Muscle layer of colon (tissue), 2 donors: ENCODE measurements around the gene OR10H2.
"Not testable (repeated sequence)": the region's sequence is repeated elsewhere in the genome, so short reads cannot be mapped to it uniquely, and the experiment has no call there.

Source experiments
- H3K27ac ChIP-seq: one replicate; pipeline ENCODE4 v1.7.0; 2013; ENCODE audit warnings: low read depth, mild to moderate bottlenecking, low read length, moderate library complexity
- H3K27me3 ChIP-seq, 2 donors: one replicate each; pipeline ENCODE4 v1.7.0; 2013; ENCODE audit warnings: low read length in 2 of 2, mild to moderate bottlenecking in 2 of 2; ENCODE audit not compliant: insufficient read depth in 2 of 2, control insufficient read depth in 1 of 2
- H3K36me3 ChIP-seq: one replicate; pipeline ENCODE4 v1.7.0; 2013; ENCODE audit warnings: mild to moderate bottlenecking, low read length; ENCODE audit not compliant: insufficient read depth
- H3K4me1 ChIP-seq: one replicate; pipeline ENCODE4 v1.7.0; 2013; ENCODE audit warnings: mild to moderate bottlenecking, low read length; ENCODE audit not compliant: insufficient read depth
- H3K4me3 ChIP-seq, 2 donors: one replicate each; pipeline ENCODE4 v1.7.0; 2013; ENCODE audit warnings: low read length in 2 of 2, low read depth in 1 of 2, mild to moderate bottlenecking in 1 of 2, moderate library complexity in 1 of 2
- H3K9ac ChIP-seq: one replicate; pipeline ENCODE4 v1.7.0; 2013; ENCODE audit warnings: low read length
- H3K9me3 ChIP-seq: one replicate; pipeline ENCODE4 v1.7.0; 2013; ENCODE audit warnings: mild to moderate bottlenecking, low read length
- donor health status: abdominal sarcoma.
- donor health status: Adenocarcinoma of cecum.

OR10H2 gene

GRCh38 chr19:15774159-15774558 lies 46.3 kb downstream of the OR10H2 start:
- H3K9me3 ChIP-seq, H3K4me3 ChIP-seq, H3K27me3 ChIP-seq, H3K36me3 ChIP-seq, H3K9ac ChIP-seq, H3K27ac ChIP-seq, H3K4me1 ChIP-seq: not testable (repeated sequence)

- H3K27me3 ChIP-seq, result no peaks in the 10 kb centered on the region
- H3K27ac ChIP-seq, result no peak overlapping the region
- peaks cover 11% of the 10 kb centered on the region for H3K4me1 ChIP-seq
- H3K4me3 ChIP-seq, result no peak overlapping the region
- H3K9ac ChIP-seq, result no peak overlapping the region
- no peaks in the 10 kb centered on the region for H3K9me3 ChIP-seq
- H3K36me3 ChIP-seq, result no peaks in the 10 kb centered on the region
Observed at GRCh38 chr19:15775249-15775648, 47.4 kb downstream of the OR10H2 start.

- Histone ChIP-seq H3K27ac (no peak overlapping the region), H3K4me1 (peaks cover 21% of the 10 kb centered on the region), H3K27me3 (no peaks in the 10 kb centered on the region), H3K9ac (no peak overlapping the region), H3K4me3 (no peak overlapping the region), H3K9me3 (no peaks in the 10 kb centered on the region), H3K36me3 (no peaks in the 10 kb centered on the region)
Observed at GRCh38 chr19:15776264-15776663, 48.4 kb downstream of the OR10H2 start.

DNA sequence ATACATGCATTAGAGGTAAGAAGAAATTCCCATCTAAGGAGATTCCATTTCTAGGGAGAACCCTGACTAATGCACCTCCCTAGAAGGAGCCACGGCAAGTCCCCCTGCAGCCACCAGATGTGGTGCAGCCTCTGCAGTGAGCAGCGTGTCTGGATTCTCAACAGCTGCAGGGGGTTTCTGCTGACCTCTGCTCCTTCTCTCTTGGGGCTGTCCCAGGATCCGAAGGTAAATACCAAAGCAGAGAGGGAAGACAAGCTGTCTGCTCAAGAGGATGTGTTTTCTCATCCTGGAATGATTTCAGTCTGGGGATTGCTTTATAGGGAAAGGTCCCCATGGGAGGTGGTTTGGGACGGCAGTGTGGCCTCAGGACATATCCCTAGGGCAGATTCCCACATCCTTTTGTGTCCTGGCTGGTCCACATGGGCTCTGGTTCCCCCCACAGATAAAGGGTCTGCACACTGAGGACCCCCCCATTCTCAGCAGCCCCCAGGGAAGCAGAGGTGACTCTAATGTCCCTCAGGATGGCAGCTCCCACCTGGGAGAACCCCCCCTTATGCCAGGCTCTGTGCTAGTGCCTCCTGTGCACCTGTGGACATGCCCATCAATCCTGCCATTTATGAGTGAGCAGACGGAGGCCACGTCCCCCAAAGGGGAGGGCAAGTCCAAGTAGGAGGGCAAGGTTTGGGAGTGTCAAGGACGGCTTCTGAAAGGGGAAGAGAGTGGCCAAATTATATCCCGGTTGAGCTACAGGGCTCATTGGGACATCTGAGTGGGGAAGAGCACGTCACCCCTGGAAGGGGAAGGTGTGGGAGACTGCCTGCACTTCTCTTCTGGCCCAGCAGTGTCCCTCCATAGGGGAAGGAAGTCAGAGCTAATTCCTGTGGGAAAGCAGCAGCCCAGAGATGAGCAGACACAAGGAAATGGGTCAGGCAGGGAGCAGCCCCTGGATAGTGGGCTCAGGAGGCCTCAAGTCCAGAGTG lies 49.5 kb downstream of the OR10H2 start:
- Histone ChIP-seq H3K9ac (no peak overlapping the region), H3K4me3 (no peak overlapping the region), H3K9me3 (no peaks in the 10 kb centered on the region), H3K27ac (no peak overlapping the region), H3K27me3 (no peaks in the 10 kb centered on the region), H3K4me1 (peaks cover 24% of the 10 kb centered on the region), H3K36me3 (no peaks in the 10 kb centered on the region)
